GM18873 (cell line): ENCODE results near the gene EMX1.

Experiments used
- ATAC-seq: cut with Tn5 transposase; IDR thresholded peaks from one replicate; pipeline ENCODE4 v1.9.1; 2021; ENCODE audit warnings: mild to moderate bottlenecking, moderate library complexity, moderate number of reproducible peaks; ENCODE audit not compliant: unreplicated experiment, low FRiP score

Gene EMX1

GRCh38 chr2:72954376-72955227 is 37.3 kb downstream of the EMX1 start:
- ATAC-seq = no peak

GRCh38 chr2:72955228-72956049 is 38.1 kb downstream of the EMX1 start:
- no peak for ATAC-seq

- no peak for ATAC-seq
These were observed 38.7 kb downstream of the EMX1 start for GRCh38 chr2:72956050-72956395.

GRCh38 chr2:72956936-72957335 is 39.6 kb downstream of the EMX1 start:
- no peak for ATAC-seq

GRCh38 chr2:72958542-72959385 is 41.4 kb downstream of the EMX1 start:
- ATAC-seq = no peak

- ATAC-seq = no peak
These were observed 42.2 kb downstream of the EMX1 start for GRCh38 chr2:72959554-72959953.

- no peak for ATAC-seq
These were observed 43.0 kb downstream of the EMX1 start for GRCh38 chr2:72959995-72960981.

- no peak for ATAC-seq
These were observed 43.9 kb downstream of the EMX1 start for GRCh38 chr2:72961036-72961720.

- ATAC-seq = no peak
These were observed 44.6 kb downstream of the EMX1 start for GRCh38 chr2:72961853-72962468.

- ATAC-seq = no peak
These were observed 45.6 kb downstream of the EMX1 start for GRCh38 chr2:72962911-72963310.

GRCh38 chr2:72963423-72964145 is 46.3 kb downstream of the EMX1 start:
- ATAC-seq = no peak

GRCh38 chr2:72964146-72964525 is 46.8 kb downstream of the EMX1 start:
- no peak for ATAC-seq

- ATAC-seq = no peak
These were observed 47.7 kb downstream of the EMX1 start for GRCh38 chr2:72965016-72965415.

- ATAC-seq = no peak
These were observed 48.6 kb downstream of the EMX1 start for GRCh38 chr2:72965770-72966450.

- ATAC-seq = no peak
These were observed 51.0 kb downstream of the EMX1 start for GRCh38 chr2:72968286-72968685.

GRCh38 chr2:72969706-72970105 is 52.4 kb downstream of the EMX1 start:
- ATAC-seq = no peak

GRCh38 chr2:72971036-72971435 is 53.7 kb downstream of the EMX1 start:
- no peak for ATAC-seq
